H1 (cell line): ENCODE measurements around the gene GNA12. TPM values are rescaled to one million over a fixed set of nuclear protein-coding genes. Genes with fewer than 3 reads are reported as not detected.

Experiments used
- CTCF ChIA-PET: fragments of 300-600 bp; sonication (Branson Sonifier 250); formaldehyde crosslinking; loops from one replicate; lab custom pipeline; 2021; ENCODE audit not compliant: partially characterized antibody; lab: Charles Lee
- POLR2A ChIA-PET: fragments of 300-600 bp; sonication (Branson Sonifier 250); formaldehyde crosslinking; loops from one replicate; lab custom pipeline; 2021; ENCODE audit warnings: inconsistent platforms; ENCODE audit not compliant: partially characterized antibody; lab: Charles Lee
- DNase-seq, 2 experiments: peaks; one replicate each; pipeline versions ENCODE4 v3.0.0 to v3.0.0-alpha.2; 2010 to 2022; ENCODE audit warnings: low spot score in 2 of 2, low read depth in 1 of 2, mixed read lengths in 1 of 2
- FAIRE-seq: peaks from 2 replicates; lab custom pipeline; 2011; peaks lifted over from hg19 to GRCh38; lab: Jason Lieb, UNC
- H2AFZ ChIP-seq: 2 replicates; pipeline ENCODE4 v1.8.1; 2012; ENCODE audit warnings: low read length, inconsistent platforms
- H2AK5ac ChIP-seq: 2 replicates; pipeline ENCODE4 v1.6.1; 2013; ENCODE audit warnings: low read depth, low read length
- H2BK120ac ChIP-seq: replicated peaks from 2 replicates; pipeline ENCODE3; 2013; ENCODE audit warnings: low read depth, low read length, inconsistent platforms
- H2BK12ac ChIP-seq: 2 replicates; pipeline ENCODE4 v1.6.1; 2013; ENCODE audit warnings: low read depth, low read length
- H2BK15ac ChIP-seq: 2 replicates; pipeline ENCODE4 v1.6.1; 2013; ENCODE audit warnings: low read length
- H2BK20ac ChIP-seq: 2 replicates; pipeline ENCODE4 v1.6.1; 2013; ENCODE audit warnings: low read length
- H2BK5ac ChIP-seq: 2 replicates; pipeline ENCODE4 v1.6.1; 2013; ENCODE audit warnings: low read depth, low read length
- H3K14ac ChIP-seq: 2 replicates; pipeline ENCODE4 v1.6.1; 2013; ENCODE audit warnings: inconsistent platforms; ENCODE audit not compliant: insufficient read length
- H3K18ac ChIP-seq: 2 replicates; pipeline ENCODE4 v1.6.1; 2013; ENCODE audit warnings: low read length; ENCODE audit errors: extremely low read depth
- H3K23ac ChIP-seq: 2 replicates; pipeline ENCODE4 v1.6.1; 2013; ENCODE audit warnings: inconsistent platforms; ENCODE audit not compliant: insufficient read length
- H3K23me2 ChIP-seq: 2 replicates; pipeline ENCODE4 v1.6.1; 2013; ENCODE audit warnings: low read depth, low read length
- H3K27ac ChIP-seq: 2 replicates; pipeline ENCODE4 v1.6.1; 2011; ENCODE audit warnings: low read depth, low read length, inconsistent platforms
- H3K27me3 ChIP-seq, 4 experiments: replicated peaks in 1 of 4; 1 replicate in 1 of 4; 2 replicates in 3 of 4; pipeline versions ENCODE4 v1.6.1 to v1.8.1; 2011 to 2013; ENCODE audit warnings: low read length in 3 of 4, mild to moderate bottlenecking in 3 of 4, inconsistent platforms in 2 of 4, mixed read lengths in 2 of 4, moderate library complexity in 1 of 4; ENCODE audit not compliant: control insufficient read depth in 3 of 4, insufficient read depth in 3 of 4; ENCODE audit errors: extremely low read depth in 1 of 4
- H3K36me3 ChIP-seq, 4 experiments: 2 replicates each; pipeline versions ENCODE4 v1.6.1 to v1.8.1; 2011 to 2013; ENCODE audit warnings: mild to moderate bottlenecking in 4 of 4, low read length in 3 of 4, moderate library complexity in 2 of 4, control low read depth in 1 of 4, inconsistent platforms in 1 of 4; ENCODE audit not compliant: insufficient read depth in 4 of 4, control insufficient read depth in 2 of 4
- H3K4ac ChIP-seq: replicated peaks from 2 replicates; pipeline ENCODE3; 2013; ENCODE audit warnings: low read length, low read depth, mixed read lengths, inconsistent platforms; ENCODE audit not compliant: insufficient read length
- H3K4me1 ChIP-seq, 4 experiments: replicated peaks in 1 of 4; 1 replicate in 1 of 4; 2 replicates in 3 of 4; pipeline versions ENCODE4 v1.6.1 to v1.8.1; 2011 to 2013; ENCODE audit warnings: low read length in 3 of 4, inconsistent platforms in 2 of 4, mixed read lengths in 1 of 4; ENCODE audit not compliant: insufficient read depth in 4 of 4, control insufficient read depth in 3 of 4
- H3K4me2 ChIP-seq, 2 experiments: 2 replicates each; pipeline versions ENCODE4 v1.6.1 to v1.8.1; 2011 to 2013; ENCODE audit warnings: low read depth in 2 of 2, low read length in 2 of 2, control low read depth in 1 of 2, inconsistent platforms in 1 of 2, mild to moderate bottlenecking in 1 of 2; ENCODE audit not compliant: insufficient read depth in 1 of 2
- H3K4me3 ChIP-seq, 4 experiments: fragments of 200-600, 300-600 bp in 1 of 4; sonication (generic), shearing (Covaris generic), sonication (Bioruptor Twin) in 1 of 4; 2 replicates each; pipeline versions ENCODE4 v1.5.1 to v1.8.1; 2011 to 2016; ENCODE audit warnings: low read length in 4 of 4, low read depth in 3 of 4, control low read depth in 2 of 4, inconsistent platforms in 2 of 4, mild to moderate bottlenecking in 2 of 4, mixed read lengths in 1 of 4, moderate library complexity in 1 of 4; ENCODE audit not compliant: insufficient read depth in 2 of 4; ENCODE audit errors: extremely low read depth in 1 of 4
- H3K56ac ChIP-seq: replicated peaks from 2 replicates; pipeline ENCODE3; 2013; ENCODE audit warnings: low read depth, mild to moderate bottlenecking, mixed read lengths, low read length, inconsistent platforms; ENCODE audit not compliant: insufficient read length
- H3K79me1 ChIP-seq: 2 replicates; pipeline ENCODE4 v1.6.1; 2013; ENCODE audit warnings: low read depth, low read length, control low read depth
- H3K79me2 ChIP-seq, 2 experiments: 2 replicates each; pipeline versions ENCODE4 v1.6.1 to v1.8.1; 2012 to 2013; ENCODE audit warnings: low read length in 2 of 2, mild to moderate bottlenecking in 2 of 2, inconsistent platforms in 1 of 2; ENCODE audit not compliant: insufficient read depth in 2 of 2, control insufficient read depth in 1 of 2
- H3K9ac ChIP-seq, 4 experiments: replicated peaks in 1 of 4; 1 replicate in 1 of 4; 2 replicates in 3 of 4; pipeline versions ENCODE4 v1.6.1 to v1.8.1; 2011 to 2013; ENCODE audit warnings: low read depth in 3 of 4, low read length in 3 of 4, control low read depth in 2 of 4, mild to moderate bottlenecking in 2 of 4, moderate library complexity in 2 of 4, inconsistent platforms in 1 of 4; ENCODE audit errors: extremely low read depth in 1 of 4
- H3K9me3 ChIP-seq, 2 experiments: 2 replicates each; pipeline versions ENCODE4 v1.6.1 to v1.8.1; 2012 to 2013; ENCODE audit warnings: mild to moderate bottlenecking in 2 of 2, moderate library complexity in 2 of 2, control low read depth in 1 of 2, inconsistent platforms in 1 of 2, low read depth in 1 of 2, low read length in 1 of 2, mixed read lengths in 1 of 2; ENCODE audit not compliant: insufficient read depth in 2 of 2
- H4K20me1 ChIP-seq, 2 experiments: replicated peaks in 1 of 2; 2 replicates each; pipeline versions ENCODE3 to v1.8.1; 2011 to 2013; ENCODE audit warnings: inconsistent platforms in 2 of 2, low read length in 2 of 2, mild to moderate bottlenecking in 1 of 2; ENCODE audit not compliant: insufficient read depth in 2 of 2, control insufficient read depth in 1 of 2
- H4K5ac ChIP-seq: 2 replicates; pipeline ENCODE4 v1.6.1; 2013; ENCODE audit warnings: low read length, low read depth, mixed read lengths, inconsistent platforms; ENCODE audit not compliant: insufficient read length
- H4K8ac ChIP-seq: 2 replicates; pipeline ENCODE4 v1.8.0; 2013; ENCODE audit warnings: mild to moderate bottlenecking, moderate library complexity, low read length, inconsistent platforms; ENCODE audit not compliant: insufficient read depth; ENCODE audit errors: extremely low read depth
- H4K91ac ChIP-seq: replicated peaks from 2 replicates; pipeline ENCODE3; 2013; ENCODE audit warnings: low read length, mixed read lengths, inconsistent platforms; ENCODE audit not compliant: insufficient read length
- TAF7 ChIP-seq: optimal IDR thresholded peaks from 2 replicates; pipeline ENCODE3; 2011; ENCODE audit warnings: low read depth, mild to moderate bottlenecking, inconsistent platforms, low read length, moderate library complexity, borderline replicate concordance
- WGBS, 2 experiments: shearing (Covaris generic) in 1 of 2; methylation state at CpG; one replicate each; pipeline versions ENCODE4 v1.1.6 to v1.1.7; 2013 to 2015; ENCODE audit warnings: low lambda C conversion rate in 2 of 2, mixed read lengths in 2 of 2, inconsistent platforms in 1 of 2, low coverage in 1 of 2, missing lambda C conversion rate in 1 of 2; ENCODE audit not compliant: insufficient replicate concordance in 2 of 2, insufficient coverage in 1 of 2, insufficient read length in 1 of 2; ENCODE audit errors: extremely low coverage in 1 of 2, missing lambda C conversion rate in 1 of 2; 5-methylcytosine and 5-hydroxymethylcytosine counted together
- polyA plus RNA-seq, 7 experiments: library from polyadenylated mRNA; depleted of rRNA in 3 of 7; stranded (reverse) in 5 of 7; unstranded in 2 of 7; fragments of >200 nt in 5 of 7; fragments of 200-250 nt in 2 of 7; gene quantifications; 1 replicate in 5 of 7; 2 replicates in 1 of 7; 4 replicates in 1 of 7; pipeline versions ENCODE4 v1.2.1 to v1.2.3, GENCODE V29; 2011 to 2013; ENCODE audit warnings: missing spikeins in 2 of 7, mixed read lengths in 2 of 7
- total RNA-seq: library from RNA; stranded (reverse); fragmentation: NEBNext Ultra II Directional; extraction: Animal tissue kit (Norgen Biotek cat#: 25700); gene quantifications from 2 replicates; pipeline ENCODE4 v1.2.1, GENCODE V29; 2021

The GNA12 gene
- total and polyA plus RNA-seq, 2 of the 8 experiments (the other 6 are each of a cell fraction or from before 2014, with no cell fraction given): 96.5 to 109 TPM

GRCh38 chr7:2833083-2833910 is 10.8 kb downstream of the GNA12 start:
- Histone ChIP-seq H2BK5ac (no peak overlapping the region), H3K79me1 (peaks cover 38% of the 10 kb centered on the region), H4K5ac (no peak overlapping the region), H3K4me2 (no peak overlapping the region), H3K18ac (no peak overlapping the region), H3K27ac (no peak overlapping the region), H4K20me1 (peaks cover 15% of the 10 kb centered on the region in 2 experiments), H3K9me3 (no peaks in the 10 kb centered on the region), H3K23me2 (no peaks in the 10 kb centered on the region), H2BK15ac (no peak overlapping the region), H4K91ac (no peak overlapping the region), H3K4me1 (peaks cover 0 to 16% (median 5%) of the 10 kb centered on the region in 4 experiments; a peak in 4 of 7 replicates), H3K23ac (no peak overlapping the region), H3K4ac (no peak overlapping the region), H3K56ac (no peak overlapping the region), H3K79me2 (peaks cover 27 to 98% of the 10 kb centered on the region in 2 experiments), H2BK12ac (no peak overlapping the region), H3K9ac (no peak overlapping the region), H3K4me3 (no peak overlapping the region), H2BK120ac (no peak overlapping the region), H4K8ac (no peak overlapping the region), H3K36me3 (peaks cover 0 to 14% (median 5%) of the 10 kb centered on the region in 4 experiments; a peak in 4 of 8 replicates), H3K27me3 (no peaks in the 10 kb centered on the region), H2AK5ac (no peak overlapping the region), H3K14ac (no peak overlapping the region), H2BK20ac (no peak overlapping the region), H2AFZ (no peak overlapping the region)
- DNase-seq: no peak
- POLR2A ChIA-PET: interaction anchor here (0.6 to 3.1 kb wide), 4 partner anchors 9 to 28 kb away, joined by 3 to 22 read pairs (median 4); no protein-coding TSS in a partner anchor
- TF ChIP-seq TAF7: no peak
- WGBS, 2 experiments: 95% methylated on average over 19 of the region's 19 CpGs; no CpG with 5 or more reads in 1 of the 2 experiments
- CTCF ChIA-PET: interaction anchor here (0.6 to 2.6 kb wide), 9 partner anchors 8 to 1459 kb away, joined by 3 to 10 read pairs (median 3); no protein-coding TSS in a partner anchor
- no peak for FAIRE-seq
